ENCODE results near the gene TXNDC5.

TXNDC5 gene

GRCh38 chr6:7953753-7954152 is 43.2 kb upstream of the TXNDC5 start:
- DNase-seq (ENCODE audit: low read depth), result no peak
- no peak overlapping the region for H3K4me3 ChIP-seq (ENCODE audit: low read depth, low read length)
- TF ChIP-seq, protein P1, sequence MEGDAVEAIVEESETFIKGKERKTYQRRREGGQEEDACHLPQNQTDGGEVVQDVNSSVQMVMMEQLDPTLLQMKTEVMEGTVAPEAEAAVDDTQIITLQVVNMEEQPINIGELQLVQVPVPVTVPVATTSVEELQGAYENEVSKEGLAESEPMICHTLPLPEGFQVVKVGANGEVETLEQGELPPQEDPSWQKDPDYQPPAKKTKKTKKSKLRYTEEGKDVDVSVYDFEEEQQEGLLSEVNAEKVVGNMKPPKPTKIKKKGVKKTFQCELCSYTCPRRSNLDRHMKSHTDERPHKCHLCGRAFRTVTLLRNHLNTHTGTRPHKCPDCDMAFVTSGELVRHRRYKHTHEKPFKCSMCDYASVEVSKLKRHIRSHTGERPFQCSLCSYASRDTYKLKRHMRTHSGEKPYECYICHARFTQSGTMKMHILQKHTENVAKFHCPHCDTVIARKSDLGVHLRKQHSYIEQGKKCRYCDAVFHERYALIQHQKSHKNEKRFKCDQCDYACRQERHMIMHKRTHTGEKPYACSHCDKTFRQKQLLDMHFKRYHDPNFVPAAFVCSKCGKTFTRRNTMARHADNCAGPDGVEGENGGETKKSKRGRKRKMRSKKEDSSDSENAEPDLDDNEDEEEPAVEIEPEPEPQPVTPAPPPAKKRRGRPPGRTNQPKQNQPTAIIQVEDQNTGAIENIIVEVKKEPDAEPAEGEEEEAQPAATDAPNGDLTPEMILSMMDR (IDR thresholded peaks at IDR 0.05; ENCODE audit: low read depth, low read length, missing control alignments), result no peak
- in situ Hi-C loops (cut with HindIII; ENCODE audit: low sequenced_read_pairs), result no loop called here

- DNase-seq (ENCODE audit: low read depth), result no peak
- in situ Hi-C loops (cut with HindIII; ENCODE audit: low sequenced_read_pairs), result no loop called here
- H3K4me3 ChIP-seq (ENCODE audit: low read depth, low read length), result no peak overlapping the region
- TF ChIP-seq, protein P1 (IDR thresholded peaks at IDR 0.05; ENCODE audit: low read depth, low read length, missing control alignments), result no peak
Observed at GRCh38 chr6:7939864-7940228, 29.3 kb upstream of the TXNDC5 start.

- H3K4me3 ChIP-seq (ENCODE audit: low read depth, low read length), result no peak overlapping the region
- in situ Hi-C loops (cut with HindIII; ENCODE audit: low sequenced_read_pairs), result no loop called here
- DNase-seq (ENCODE audit: low read depth), result no peak
- TF ChIP-seq, protein P1 (IDR thresholded peaks at IDR 0.05; ENCODE audit: low read depth, low read length, missing control alignments), result no peak
Observed at GRCh38 chr6:7939184-7939863, 28.7 kb upstream of the TXNDC5 start.

DNA sequence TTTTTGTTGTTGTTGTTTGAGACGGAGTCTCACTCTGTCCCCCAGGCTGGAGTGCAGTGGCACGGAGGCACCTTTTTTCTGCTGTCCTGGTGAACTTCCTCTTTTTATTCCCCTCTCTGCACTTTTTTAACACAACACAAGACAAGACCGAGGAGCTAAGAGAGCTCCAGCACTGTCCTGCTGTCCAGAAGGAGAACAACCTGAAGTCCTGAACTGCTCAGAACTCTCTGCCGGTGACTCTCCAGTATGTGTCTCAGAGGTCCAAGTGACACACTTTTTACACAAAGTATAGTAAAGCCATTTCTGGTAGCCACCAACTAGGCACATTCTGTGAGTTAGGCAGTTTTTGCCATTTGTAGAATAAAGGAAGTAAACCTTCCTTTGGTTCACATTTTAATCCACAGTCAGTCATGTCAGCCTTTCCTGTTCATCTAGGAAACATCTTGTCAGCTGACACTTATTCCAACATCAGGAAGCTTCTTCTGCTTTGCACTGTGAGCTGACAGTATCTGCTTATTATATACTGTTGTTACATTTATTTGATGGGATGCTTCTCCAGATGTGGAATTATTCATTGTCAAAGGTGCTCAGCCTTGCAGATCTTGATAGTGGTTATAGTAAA is 28.1 kb upstream of the TXNDC5 start:
- in situ Hi-C loops (cut with HindIII; ENCODE audit: low sequenced_read_pairs), result no loop called here
- TF ChIP-seq, protein P1 (IDR thresholded peaks at IDR 0.05; ENCODE audit: low read depth, low read length, missing control alignments), result no peak
- H3K4me3 ChIP-seq (ENCODE audit: low read depth, low read length), result no peak overlapping the region
- no peak for DNase-seq (ENCODE audit: low read depth)

- TF ChIP-seq, protein P1 (IDR thresholded peaks at IDR 0.05; ENCODE audit: low read depth, low read length, missing control alignments), result no peak
- in situ Hi-C loops (cut with HindIII; ENCODE audit: low sequenced_read_pairs), result no loop called here
- DNase-seq (ENCODE audit: low read depth), result no peak
- no peak overlapping the region for H3K4me3 ChIP-seq (ENCODE audit: low read depth, low read length)
Observed at GRCh38 chr6:7933794-7934193, 23.2 kb upstream of the TXNDC5 start.

DNA sequence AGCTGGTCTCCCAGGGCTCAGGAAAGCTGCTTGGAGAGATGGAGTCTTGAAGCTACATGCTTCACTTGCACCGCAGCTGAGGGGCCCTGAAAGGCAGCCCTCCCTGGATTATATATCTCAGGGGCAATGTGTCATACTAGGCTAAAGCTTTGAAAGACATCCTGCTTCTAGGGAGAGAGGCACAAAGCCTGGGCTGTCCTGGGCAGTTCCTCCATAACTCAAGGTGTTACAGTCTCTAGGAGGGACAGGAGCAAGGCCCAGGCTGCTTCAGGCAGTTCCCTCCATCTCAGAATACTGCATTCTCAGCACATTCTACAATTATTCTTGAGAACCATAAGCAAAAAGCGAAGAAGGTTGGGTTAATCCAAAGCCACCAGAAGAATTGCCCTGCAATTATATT is 22.0 kb upstream of the TXNDC5 start:
- TF ChIP-seq, protein P1 (IDR thresholded peaks at IDR 0.05; ENCODE audit: low read depth, low read length, missing control alignments), result no peak
- in situ Hi-C loops (cut with HindIII; ENCODE audit: low sequenced_read_pairs), result no loop called here
- no peak overlapping the region for H3K4me3 ChIP-seq (ENCODE audit: low read depth, low read length)
- DNase-seq (ENCODE audit: low read depth), result no peak
